ENCODE measurements around the gene URGCP.
"Not testable (repeated sequence)": the region's sequence is repeated elsewhere in the genome, so short reads cannot be mapped to it uniquely, and the experiment has no call there.

URGCP gene

DNA sequence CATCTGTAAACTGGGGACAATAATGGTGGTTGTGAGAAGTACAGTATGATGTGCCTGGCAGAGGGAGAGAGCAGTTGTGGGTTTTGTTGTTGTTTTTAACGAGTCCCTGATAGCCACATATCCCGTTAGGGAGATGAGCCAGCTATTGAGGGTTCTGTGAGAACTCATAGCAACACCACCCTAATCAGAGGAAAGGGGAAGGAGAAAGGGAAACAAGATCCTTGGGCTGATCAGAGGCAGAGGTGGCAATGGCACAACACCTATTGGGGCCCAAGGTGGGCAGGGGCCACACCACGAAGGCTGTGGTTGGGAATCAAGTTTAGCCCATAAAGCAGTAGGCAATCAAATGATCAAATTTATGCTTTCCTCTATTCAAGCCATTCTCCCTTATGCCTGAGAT lies 35.3 kb downstream of the URGCP start:
- no peak for FAIRE-seq

- FAIRE-seq, result no peak
Measured at GRCh38 chr7:43870316-43870715, 36.1 kb downstream of the URGCP start.

DNA sequence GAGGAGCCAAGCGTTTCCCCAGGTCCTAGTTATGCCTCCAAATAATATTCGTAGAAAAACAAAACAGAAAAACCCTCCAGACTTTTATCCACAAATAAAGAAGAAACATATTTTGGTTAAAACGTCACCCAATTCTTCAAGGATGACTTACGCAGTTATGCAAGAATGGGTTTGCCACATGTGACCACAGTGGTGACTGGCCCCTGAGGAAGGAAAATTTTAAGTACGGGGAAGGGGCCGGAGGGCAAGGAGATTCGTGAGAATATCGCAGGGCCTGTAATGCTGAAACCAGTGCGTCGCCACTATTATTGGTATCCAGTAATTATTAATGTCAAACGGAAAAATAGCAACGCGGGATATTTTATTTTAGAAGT lies 36.5 kb downstream of the URGCP start:
- FAIRE-seq, result no peak

- FAIRE-seq, result no peak
Measured at GRCh38 chr7:43869006-43869866, 37.2 kb downstream of the URGCP start, which contains the start of gene MRPS24. MRPS24 (minus strand) TSS chr7:43869517; CDS start chr7:43869495, 22 bp downstream.

GRCh38 chr7:43868681-43869005 lies 37.8 kb downstream of the URGCP start:
- no peak for FAIRE-seq

DNA sequence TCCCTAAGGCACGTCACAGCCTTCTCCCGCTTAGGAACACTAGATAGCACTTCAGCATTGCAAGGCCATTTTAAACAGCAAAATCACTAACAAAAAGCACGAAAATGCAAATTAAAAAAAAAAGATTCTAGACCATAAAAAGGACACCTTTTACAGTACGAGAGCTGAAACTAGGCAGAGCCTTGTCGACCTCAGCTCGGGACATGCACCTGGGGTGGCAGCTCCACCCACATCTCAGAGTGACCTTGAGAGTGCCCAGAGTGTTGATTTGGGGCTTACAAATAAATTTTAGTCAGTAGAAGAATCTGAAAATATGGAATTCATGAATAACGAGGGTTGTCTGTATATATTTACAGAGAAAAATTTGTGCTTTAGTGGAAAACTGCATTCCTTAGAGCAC lies 38.2 kb downstream of the URGCP start:
- no peak for FAIRE-seq

DNA sequence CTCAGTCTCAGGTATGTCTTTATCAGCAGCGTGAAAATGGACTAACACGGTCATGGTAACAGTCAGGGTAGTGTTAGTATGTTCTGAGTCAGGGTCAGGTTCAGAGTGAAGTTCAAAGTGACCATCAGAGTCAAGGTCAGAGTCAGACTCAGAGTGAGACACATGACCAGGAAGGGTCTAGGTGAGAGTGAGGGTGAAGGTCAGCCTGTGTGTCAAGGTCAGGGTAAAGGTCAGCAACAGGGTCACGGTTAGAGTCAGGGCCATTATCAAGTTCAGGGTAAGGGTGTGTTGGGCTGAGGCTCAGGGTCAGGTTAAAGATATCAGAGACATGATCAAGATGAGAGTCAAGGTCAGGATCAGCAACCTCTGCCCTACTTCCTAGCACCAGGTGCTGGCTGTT lies 41.1 kb downstream of the URGCP start:
- FAIRE-seq, result no peak

DNA sequence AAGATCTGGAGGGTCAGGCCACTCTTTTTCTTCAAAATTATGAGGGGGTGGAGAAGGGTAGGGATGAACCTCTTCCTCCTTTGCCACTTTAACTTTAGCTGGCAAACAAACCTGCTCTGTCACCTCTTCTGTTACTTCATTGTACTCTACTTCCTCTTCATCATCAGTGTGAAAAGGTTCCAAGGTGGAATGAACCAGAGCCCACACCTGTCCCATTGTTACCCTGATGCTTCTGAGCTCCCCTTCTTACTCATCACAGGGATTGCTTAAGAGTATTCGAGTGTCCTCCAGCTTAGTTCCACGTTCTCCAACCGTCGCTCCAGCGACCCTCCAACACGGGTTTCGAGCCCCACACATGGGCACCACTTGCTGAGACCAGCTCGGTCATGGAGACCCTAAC lies 42.3 kb downstream of the URGCP start:
- FAIRE-seq, result no peak

GRCh38 chr7:43856996-43857395 lies 49.4 kb downstream of the URGCP start:
- FAIRE-seq, result no peak

DNA sequence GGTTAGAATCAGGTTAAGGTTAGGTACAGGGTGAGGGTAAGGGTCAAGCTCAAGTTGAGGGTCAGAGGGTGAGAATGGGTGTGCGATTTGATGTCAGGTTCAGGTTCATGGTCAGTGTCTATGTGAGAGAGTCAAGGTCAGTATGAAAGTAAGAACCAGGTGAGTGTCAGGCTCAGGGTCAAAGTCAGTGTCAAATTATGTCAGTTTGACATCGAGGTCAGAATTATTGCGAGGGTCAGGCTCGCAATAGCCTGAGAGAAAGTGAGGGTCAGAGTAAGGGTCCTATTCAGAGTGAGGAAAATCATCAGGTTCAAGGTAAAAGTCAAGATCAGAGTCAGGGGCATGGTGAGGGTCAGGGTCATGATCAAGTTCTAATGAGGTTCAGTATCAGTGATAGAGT lies 50.1 kb downstream of the URGCP start:
- no peak for FAIRE-seq

GRCh38 chr7:43855176-43855575 lies 51.2 kb downstream of the URGCP start:
- no peak for FAIRE-seq

DNA sequence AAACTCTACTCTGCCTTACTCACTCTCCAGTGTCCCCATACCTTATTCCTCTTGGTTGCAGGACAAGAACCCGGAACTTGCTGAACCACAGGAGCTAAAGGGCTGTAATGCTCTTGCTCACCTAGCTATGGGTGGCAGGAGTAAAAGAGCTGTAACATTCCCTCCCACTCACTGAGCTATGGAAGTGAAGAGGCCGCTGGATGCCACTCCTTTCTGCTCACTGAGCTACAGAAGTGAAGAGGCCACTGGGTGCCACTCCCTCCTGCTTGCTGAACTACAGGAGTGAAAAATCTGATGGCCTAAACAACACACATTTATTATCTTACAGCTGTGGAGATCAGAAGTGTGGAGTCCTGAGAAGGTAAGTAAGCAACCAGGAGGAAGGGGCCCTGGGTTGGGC lies 54.6 kb downstream of the URGCP start:
- FAIRE-seq, result no peak

GRCh38 chr7:43850348-43851116 lies 55.9 kb downstream of the URGCP start:
- FAIRE-seq, result no peak

DNA sequence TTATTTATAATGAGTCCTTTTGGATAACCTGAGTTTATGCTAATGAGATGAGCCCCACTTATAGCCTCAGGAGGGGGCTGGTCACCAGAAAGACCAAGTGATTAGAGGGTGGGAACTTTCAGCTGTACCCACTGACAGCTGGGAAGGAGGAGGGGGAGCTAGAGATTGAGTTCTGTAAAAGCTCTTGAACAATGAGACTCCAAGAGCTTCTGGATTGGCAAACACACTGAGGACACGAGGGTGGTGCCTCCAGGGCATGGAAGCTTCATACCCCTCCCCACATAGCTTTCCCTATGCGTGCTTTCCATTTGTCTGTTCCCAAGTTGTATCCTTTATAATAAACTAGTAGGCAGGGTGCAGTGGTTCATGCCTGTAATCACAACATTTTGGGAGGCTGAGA lies 57.3 kb downstream of the URGCP start:
- FAIRE-seq, result no peak

DNA sequence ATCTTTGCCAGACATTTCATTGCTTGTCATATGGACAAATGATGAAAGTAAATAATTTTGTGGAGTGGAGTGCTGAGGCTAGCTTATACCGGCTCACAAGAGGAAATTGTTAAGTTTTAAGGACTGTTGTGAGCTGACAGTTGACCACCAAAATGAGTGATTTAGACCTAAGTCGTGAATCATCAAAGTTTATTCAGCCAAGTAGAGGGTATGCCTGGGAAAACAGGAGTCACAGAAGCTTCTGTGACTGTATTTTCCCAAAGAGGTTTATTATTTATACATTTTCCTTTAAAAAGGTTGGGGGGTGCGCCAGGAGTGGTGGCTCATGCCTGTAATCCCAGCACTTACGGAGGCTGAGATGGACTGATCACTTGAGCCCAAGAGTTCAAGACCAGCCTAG lies 58.9 kb downstream of the URGCP start:
- no peak for FAIRE-seq

DNA sequence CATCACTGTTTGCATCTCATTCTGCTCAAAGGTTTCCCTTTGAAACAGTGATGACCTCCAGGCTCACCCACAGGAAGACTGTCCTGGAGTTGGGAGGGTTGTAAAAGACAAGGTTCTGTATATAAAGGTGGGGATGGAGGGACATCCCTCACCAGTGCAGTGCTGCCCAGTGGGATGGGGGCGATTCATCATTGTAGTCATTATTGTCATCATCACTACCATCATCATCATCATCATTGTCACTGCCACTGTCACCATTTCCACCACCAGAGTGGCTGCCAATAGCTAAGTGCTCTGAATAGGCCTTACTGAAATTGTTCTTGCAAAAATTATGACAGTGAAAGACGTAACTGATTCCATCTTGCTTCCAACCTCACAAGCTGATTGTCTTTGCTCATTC lies 61.7 kb downstream of the URGCP start:
- FAIRE-seq, result no peak

DNA sequence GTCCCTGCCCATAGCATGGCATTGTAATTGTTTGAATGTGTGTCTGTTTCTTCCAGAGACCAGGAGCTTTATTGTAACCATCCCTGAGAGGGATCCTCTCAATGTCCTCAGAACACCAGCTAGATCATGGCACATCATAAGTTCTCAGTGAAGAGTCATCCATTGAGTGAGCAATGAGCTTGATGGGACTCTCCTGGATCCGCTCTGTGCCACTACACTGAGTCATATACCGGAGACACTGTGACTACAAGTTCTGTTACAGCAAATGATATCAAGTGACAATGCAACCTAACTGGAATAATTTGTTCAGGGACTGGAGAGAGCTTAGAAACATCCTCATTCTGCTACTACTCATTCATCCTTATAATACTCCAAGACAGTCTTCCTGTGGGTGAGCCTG lies 62.1 kb downstream of the URGCP start:
- FAIRE-seq, result no peak

DNA sequence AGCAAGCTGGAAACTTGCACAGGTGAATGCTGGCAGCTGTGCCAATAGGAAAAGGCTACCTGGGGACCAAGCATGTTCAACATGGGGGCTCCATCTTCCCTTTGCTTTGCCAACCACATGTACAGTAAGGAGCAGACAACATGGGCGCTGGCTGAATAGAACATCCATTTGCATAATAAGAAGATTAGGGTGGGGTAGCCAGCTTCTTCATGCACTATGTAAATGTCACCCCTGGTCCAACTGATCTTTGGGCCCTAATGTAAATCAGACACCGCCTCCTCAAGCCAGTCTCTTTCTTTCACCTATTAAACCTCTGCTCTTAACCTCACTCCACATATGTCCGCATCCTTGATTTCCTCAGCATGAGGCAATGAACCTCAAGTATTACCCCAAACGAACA lies 63.1 kb downstream of the URGCP start:
- FAIRE-seq, result no peak

DNA sequence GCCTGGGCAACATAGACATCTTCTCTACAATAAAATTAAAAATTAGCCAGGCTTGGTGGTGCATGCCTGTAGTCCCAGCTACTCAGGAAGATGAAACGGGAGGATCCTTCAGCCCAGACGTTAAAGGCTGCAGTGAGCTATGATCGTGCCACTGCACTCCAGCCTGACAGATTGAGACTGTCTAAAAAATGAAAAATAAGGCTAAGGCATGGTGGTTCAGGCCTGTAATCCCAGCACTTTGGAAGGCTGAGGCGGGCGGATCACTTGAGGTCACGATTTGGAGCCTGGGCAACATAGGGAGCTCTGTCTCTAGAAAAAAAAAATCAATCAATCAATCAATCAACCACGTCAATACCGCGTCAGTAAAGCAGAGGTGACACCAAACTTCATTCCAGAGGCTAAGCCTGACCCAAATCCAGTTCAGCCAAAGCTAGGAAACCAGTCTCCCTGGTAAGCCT lies 68.2 kb downstream of the URGCP start:
- no peak for FAIRE-seq

DNA sequence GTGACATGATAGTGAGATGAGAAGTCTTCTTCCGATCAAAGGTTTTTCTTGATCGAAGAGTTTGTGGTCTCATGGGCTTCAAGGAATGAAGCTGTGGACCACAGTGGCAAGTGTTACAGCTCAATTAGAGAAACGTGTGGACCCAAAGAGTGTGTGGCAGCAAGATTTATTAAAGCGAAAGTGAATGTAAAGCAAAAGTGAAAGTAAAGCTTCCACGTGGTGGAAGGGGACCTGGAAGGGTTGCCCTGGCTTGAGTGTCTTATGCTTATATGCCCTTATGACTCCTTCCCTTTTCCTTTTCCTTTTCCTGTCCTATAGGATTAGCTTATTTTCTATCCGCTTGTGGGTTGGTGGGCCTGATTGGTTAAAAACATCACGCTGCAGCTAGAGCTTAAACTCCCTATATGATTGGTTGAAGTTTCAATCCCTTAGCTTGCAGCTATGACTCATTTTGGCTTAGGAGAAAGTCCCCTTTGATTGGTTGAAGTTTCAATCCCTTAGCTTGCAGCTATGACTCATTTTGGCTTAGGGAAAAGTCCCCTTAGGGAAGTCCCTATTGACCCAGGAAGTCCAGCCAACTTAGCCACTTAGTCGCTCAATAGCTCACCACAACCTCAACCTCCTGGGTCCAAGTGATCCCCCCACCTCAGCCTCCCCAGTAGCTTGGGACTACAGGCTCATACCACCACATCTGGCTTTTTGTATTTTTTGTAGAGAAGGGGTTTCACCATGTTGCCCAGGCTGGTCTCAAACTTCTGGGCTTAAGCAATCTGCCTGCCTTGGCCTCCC lies 71.7 kb downstream of the URGCP start:
- no peak for FAIRE-seq

DNA sequence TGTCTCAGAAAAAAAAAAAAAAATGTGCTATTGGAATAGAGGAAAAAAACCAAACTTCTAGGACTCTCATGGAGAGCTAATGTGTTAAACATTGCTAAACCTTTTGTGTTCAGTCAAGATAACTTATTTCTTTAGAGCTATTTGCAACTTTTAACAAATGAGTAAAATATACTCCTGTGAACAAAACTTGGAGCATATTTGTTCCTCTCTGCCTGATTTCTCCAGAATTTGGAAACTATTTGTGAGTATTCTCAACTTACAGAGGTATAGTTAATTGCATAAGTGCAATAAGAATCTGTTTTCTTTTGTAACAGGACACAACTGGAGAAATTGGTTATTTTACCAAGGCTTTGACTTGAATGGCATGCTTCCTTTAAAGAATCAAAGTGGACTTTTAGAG lies 75.5 kb downstream of the URGCP start:
- not testable (repeated sequence) for FAIRE-seq

Data from islet of Langerhans (tissue), 1 donor.